NCI-H2107 treated with DMSO at 0.1 percent for 48 hours (cell line): Measurements from ENCODE around the gene KLHL21.
"Not testable (repeated sequence)": the region's sequence is repeated elsewhere in the genome, so short reads cannot be mapped to it uniquely, and the experiment has no call there.

Source experiments
- DNase-seq: peaks from one replicate; lab custom pipeline; 2025; ENCODE audit not compliant: unreplicated experiment; lab: John Stamatoyannopoulos, UW

Gene KLHL21

GRCh38 chr1:6599991-6600390 is 2.7 kb downstream of the KLHL21 start:
- not testable (repeated sequence) for DNase-seq

GRCh38 chr1:6599141-6599975 is 3.3 kb downstream of the KLHL21 start:
- DNase-seq: no peak

- DNase-seq: no peak
Observed at GRCh38 chr1:6597777-6598131, 4.9 kb downstream of the KLHL21 start.

- no peak for DNase-seq
Observed at GRCh38 chr1:6596886-6597776, 5.5 kb downstream of the KLHL21 start.

GRCh38 chr1:6596351-6596750 is 6.3 kb downstream of the KLHL21 start:
- DNase-seq: no peak

GRCh38 chr1:6594977-6595740 is 7.5 kb downstream of the KLHL21 start:
- no peak for DNase-seq

- no peak for DNase-seq
Observed at GRCh38 chr1:6593810-6594209, 8.9 kb downstream of the KLHL21 start.

- no peak for DNase-seq
Observed at GRCh38 chr1:6592865-6593593, 9.6 kb downstream of the KLHL21 start.

- no peak for DNase-seq
Observed at GRCh38 chr1:6592441-6592840, 10.2 kb downstream of the KLHL21 start.

- no peak for DNase-seq
Observed at GRCh38 chr1:6591644-6592043, 11.0 kb downstream of the KLHL21 start.

GRCh38 chr1:6591222-6591621 is 11.4 kb downstream of the KLHL21 start:
- no peak for DNase-seq

- no peak for DNase-seq
Observed at GRCh38 chr1:6590046-6590445, 12.6 kb downstream of the KLHL21 start.

- DNase-seq: no peak
Observed at GRCh38 chr1:6588893-6589520, 13.7 kb downstream of the KLHL21 start.

GRCh38 chr1:6588128-6588892 is 14.4 kb downstream of the KLHL21 start:
- DNase-seq: no peak

- no peak for DNase-seq
Observed at GRCh38 chr1:6587261-6588005, 15.2 kb downstream of the KLHL21 start.

- DNase-seq: no peak
Observed at GRCh38 chr1:6586404-6586816, 16.3 kb downstream of the KLHL21 start.

GRCh38 chr1:6585841-6586240 is 16.8 kb downstream of the KLHL21 start:
- no peak for DNase-seq

GRCh38 chr1:6585081-6585722 is 17.5 kb downstream of the KLHL21 start:
- no peak for DNase-seq
